KBM-7 (cell line): ENCODE measurements around the gene BLOC1S1.

Source experiments
- DNase-seq: peaks from one replicate; pipeline ENCODE4 v3.0.0-alpha.2; 2015
- in situ Hi-C: fragments of 300-500 bp; cut with MboI; formaldehyde crosslinking; loops from 2 replicates; pipeline ENCODE4 v1.14.3; 2020; ENCODE audit warnings: low sequenced_read_pairs, low pct_unique_long_range_greater_than_20kb, mixed read lengths

Gene BLOC1S1

DNA sequence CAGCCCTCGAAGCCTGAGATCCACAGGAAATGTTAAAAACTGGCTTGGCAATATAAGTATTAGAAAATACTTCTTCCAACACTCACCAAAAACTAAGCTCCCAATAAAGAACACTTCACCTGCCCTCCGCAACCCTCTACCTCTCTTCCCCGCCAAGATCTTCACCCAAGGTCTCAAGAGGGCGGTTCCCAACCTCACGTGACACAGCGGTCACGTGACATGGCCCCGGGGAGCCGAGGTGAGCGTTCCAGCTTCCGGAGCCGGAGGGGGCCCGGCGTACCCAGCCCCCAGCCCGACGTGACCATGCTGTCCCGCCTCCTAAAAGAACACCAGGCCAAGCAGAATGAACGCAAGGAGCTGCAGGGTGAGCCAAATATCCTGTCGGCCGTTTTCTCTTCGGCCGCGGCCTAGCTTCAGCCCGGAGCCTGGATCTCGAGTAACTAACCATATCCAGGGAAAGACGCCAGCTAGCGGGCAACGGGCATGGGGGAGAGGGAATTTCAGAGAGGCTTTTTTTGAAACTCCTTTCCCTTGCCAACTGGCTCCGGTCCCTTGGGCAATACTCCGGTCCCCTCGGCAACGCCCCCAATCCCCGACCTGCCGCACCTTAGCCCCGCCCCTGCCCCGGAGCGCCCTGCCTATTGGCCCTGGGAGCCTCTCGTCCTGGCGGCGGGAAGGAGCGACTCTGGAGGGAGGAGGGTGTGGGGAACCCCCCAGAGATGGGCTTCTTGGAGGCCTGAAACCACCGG lies at the start of gene BLOC1S1:
TSS of gene BLOC1S1 (plus strand) at position 214 of the 749 bp plus-strand sequence. CDS start at position 220, 6 bp downstream.
- DNase-seq: peak; percentile 89
- in situ Hi-C loops: no loop called here

GRCh38 chr12:55666508-55666907 lies 49.3 kb upstream of the BLOC1S1 start:
- in situ Hi-C loops: no loop called here

DNA sequence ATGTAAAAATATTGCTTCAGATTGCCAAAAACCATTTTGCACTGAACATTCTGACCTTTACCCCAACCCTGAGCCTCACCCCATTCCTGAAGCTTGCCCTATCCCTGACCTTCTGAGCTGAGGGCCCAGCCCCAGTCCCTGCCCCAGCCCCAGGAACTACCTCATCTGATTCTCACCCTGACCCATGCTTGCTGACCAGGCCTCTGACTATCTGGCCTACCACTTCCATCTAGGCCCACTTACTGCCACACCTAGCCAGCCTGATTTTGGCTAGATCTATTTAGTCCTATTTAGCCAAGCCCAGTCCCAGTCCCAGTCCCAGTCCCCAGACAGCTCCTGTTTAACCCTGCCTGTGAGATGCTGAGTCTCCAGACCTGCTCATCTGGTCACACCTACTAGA lies 45.6 kb upstream of the BLOC1S1 start:
- in situ Hi-C loops: no loop called here
- DNase-seq: no peak

More at GRCh38 chr12:55666508-55666907, 49.3 kb upstream of the BLOC1S1 start:
- DNase-seq: no peak

GRCh38 chr12:55671746-55672145 lies 44.1 kb upstream of the BLOC1S1 start:
- in situ Hi-C loops: no loop called here
- DNase-seq: no peak

GRCh38 chr12:55673638-55674037 lies 42.2 kb upstream of the BLOC1S1 start:
- peak; percentile 41 for DNase-seq
- in situ Hi-C loops: no loop called here

DNA sequence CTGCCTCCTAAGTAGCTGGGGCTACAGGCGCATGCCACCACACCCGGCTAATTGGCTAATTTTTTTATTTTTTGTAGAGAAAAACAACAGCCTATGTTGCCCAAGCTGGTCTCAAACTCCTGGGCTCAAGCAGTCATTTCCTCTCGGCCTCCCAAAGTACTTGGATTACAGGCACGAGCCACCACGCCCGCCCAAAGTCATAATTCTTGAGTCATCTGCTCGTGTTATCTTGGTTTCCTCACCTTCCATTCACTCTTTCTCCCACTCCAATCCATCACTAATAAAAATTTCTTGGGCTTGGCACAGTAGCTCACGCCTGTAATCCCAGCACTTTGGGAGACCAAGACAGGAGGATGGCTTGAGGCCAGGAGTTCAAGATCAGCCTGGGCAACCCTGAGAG lies 40.2 kb upstream of the BLOC1S1 start:
- in situ Hi-C loops: no loop called here
- DNase-seq: no peak

- DNase-seq: no peak
- in situ Hi-C loops: no loop called here
Measured at GRCh38 chr12:55676707-55677106, 39.1 kb upstream of the BLOC1S1 start.

- in situ Hi-C loops: no loop called here
- no peak for DNase-seq
Measured at GRCh38 chr12:55679691-55680090, 36.2 kb upstream of the BLOC1S1 start.

DNA sequence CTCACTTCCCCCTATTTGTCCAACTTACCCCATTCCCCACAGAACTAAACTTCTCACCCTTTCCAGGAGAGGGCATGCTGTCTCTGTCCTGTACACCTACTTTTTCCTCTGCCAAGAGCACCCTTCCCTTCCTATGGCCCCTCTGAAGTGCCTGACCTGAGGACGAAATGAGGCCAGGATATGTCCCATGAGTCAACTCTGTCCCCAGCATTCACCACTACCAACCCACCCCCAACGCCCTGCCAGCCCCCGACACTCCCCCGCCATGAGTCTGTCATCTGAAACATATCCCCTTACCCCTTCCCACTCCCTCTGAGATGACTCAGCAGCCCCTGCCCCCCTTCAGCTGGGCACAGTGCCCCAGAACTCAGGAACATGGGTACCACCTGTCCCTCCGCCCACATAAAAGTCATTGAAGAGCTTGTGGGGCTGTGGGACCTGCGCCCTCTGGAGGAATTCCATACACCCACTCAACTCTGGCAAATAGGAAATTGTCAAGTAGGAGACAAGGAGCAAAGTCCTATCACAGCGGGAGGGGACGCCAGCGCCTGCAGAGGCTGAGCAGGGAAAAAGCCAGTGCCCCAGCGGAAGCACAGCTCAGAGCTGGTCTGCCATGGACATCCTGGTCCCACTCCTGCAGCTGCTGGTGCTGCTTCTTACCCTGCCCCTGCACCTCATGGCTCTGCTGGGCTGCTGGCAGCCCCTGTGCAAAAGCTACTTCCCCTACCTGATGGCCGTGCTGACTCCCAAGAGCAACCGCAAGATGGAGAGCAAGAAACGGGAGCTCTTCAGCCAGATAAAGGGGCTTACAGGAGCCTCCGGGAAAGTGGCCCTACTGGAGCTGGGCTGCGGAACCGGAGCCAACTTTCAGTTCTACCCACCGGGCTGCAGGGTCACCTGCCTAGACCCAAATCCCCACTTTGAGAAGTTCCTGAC lies 34.4 kb upstream of the BLOC1S1 start:
- in situ Hi-C loops: no loop called here
- DNase-seq: peak; percentile 84

DNA sequence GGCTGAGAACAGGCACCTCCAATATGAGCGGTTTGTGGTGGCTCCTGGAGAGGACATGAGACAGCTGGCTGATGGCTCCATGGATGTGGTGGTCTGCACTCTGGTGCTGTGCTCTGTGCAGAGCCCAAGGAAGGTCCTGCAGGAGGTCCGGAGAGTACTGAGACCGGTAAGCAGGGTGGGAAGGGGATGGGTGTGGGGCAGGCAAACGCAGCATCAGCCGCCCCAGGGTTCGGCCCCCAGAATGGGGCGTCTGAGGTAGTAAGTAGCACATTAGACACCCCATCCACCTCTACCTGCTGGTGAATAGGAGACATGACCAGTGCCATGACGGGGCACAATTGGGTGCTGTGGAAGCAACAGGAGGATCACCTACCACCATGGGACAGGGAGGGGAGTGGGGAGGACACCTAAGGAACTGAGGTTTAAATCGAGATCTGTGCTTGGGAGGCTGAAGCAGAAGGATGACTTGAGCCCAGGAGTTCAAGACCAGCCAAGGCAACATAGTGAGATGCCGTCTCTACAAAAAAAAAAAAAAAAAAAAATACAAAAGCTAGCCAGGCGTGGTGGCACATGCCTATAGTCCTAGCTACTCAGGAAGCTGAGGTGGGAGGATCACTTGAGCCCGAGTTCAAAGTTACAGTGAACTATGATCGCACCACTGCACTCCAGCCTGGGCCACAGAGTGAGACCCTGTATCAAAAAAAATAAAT lies 33.6 kb upstream of the BLOC1S1 start:
- DNase-seq: peak; percentile 36
- in situ Hi-C loops: no loop called here

DNA sequence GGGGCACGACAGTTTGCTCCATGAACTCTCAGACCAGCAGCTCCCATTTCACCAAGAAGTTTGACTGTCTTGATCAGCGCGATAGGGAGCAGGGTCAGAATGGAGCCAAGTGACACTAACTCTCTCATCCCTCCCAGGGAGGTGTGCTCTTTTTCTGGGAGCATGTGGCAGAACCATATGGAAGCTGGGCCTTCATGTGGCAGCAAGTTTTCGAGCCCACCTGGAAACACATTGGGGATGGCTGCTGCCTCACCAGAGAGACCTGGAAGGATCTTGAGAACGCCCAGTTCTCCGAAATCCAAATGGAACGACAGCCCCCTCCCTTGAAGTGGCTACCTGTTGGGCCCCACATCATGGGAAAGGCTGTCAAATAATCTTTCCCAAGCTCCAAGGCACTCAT lies 32.2 kb upstream of the BLOC1S1 start:
- DNase-seq: no peak
- in situ Hi-C loops: no loop called here

- in situ Hi-C loops: no loop called here
- no peak for DNase-seq
Measured at GRCh38 chr12:55684761-55685370, 31.0 kb upstream of the BLOC1S1 start.

- DNase-seq: no peak
- in situ Hi-C loops: no loop called here
Measured at GRCh38 chr12:55685671-55686070, 30.2 kb upstream of the BLOC1S1 start.

DNA sequence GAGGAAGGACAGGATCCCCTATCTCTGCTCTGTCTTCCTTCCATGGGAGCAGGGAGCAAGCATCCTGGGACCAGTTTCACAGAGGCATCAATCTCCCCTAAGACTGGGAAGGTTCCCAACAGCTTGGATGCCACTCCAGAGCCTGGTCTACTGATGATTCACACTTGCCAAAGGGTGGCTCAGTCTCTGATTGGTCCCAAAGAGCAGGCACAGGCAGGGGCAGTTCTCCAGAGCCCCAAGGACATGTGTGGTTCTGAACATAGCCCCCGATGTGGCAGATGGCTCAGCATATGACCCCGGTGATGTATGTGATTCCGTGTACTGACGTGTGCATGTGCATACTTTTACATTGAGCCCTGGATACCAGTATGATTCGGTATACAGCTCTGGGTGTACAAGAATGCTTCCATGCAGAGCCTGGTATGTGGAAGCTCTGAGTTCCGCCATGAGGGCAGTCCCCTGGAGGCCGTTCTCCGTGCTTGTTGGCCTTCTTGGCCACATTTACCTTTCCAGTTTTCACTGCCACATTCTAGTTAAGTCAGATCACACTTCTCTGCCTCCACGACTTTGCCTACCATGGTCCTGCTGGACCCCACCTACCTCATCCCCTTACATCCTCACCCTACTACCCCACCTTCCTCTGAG lies 29.4 kb upstream of the BLOC1S1 start:
- no peak for DNase-seq

DNA sequence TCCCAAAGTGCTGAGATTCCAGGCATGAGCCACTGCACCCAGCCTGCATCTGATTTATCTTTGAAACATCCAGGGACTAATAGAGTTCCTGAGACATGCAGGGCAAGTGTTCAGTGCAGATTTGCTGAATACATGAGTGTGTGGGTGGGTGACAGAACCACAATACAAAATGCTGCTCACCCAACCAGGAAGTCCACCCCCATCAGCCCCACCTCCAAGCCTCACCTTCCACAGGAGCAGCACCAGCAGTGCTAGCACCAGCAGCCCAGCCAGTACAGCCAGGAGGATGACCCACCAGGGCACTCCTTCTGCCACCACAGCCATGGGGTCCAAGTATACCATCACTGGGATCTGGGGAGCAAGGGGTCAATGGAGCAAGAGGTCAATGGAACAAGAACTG lies 28.1 kb upstream of the BLOC1S1 start:
- in situ Hi-C loops: no loop called here

More for the DNA sequence above, 29.4 kb upstream of the BLOC1S1 start:
- in situ Hi-C loops: no loop called here

GRCh38 chr12:55688716-55689655 lies 26.9 kb upstream of the BLOC1S1 start:
- in situ Hi-C loops: no loop called here
- DNase-seq: no peak

More for the DNA sequence above, 28.1 kb upstream of the BLOC1S1 start:
- no peak for DNase-seq

GRCh38 chr12:55692631-55693322 lies 23.1 kb upstream of the BLOC1S1 start:
- DNase-seq: no peak
- in situ Hi-C loops: no loop called here
